Neural cell (in vitro differentiated cells): ENCODE results near the gene HBEGF. TPM values are rescaled to one million over a fixed set of nuclear protein-coding genes. Genes with fewer than 3 reads are reported as not detected.

Experiments
- H2AFZ ChIP-seq: fragments of 200-600, 300-800 bp; sonication (generic), shearing (Covaris generic); 2 replicates; pipeline ENCODE4 v1.6.0; 2014; ENCODE audit warnings: low read depth, mild to moderate bottlenecking, antibody characterized with exemption, low read length, moderate library complexity
- H3F3A ChIP-seq: fragments of 200-600 bp; shearing (Covaris generic); 2 replicates; pipeline ENCODE4 v1.6.1; 2016; ENCODE audit warnings: mild to moderate bottlenecking, moderate library complexity, mixed read lengths, antibody characterized with exemption, low read length; ENCODE audit not compliant: insufficient read depth, poor library complexity, severe bottlenecking
- H3K27ac ChIP-seq: fragments of 200-600, 300-800 bp; sonication (generic), shearing (Covaris generic); 2 replicates; pipeline ENCODE4 v1.5.1; 2014; ENCODE audit warnings: mild to moderate bottlenecking, low read length, moderate library complexity
- H3K27me3 ChIP-seq: fragments of 300-800, 200-600 bp; sonication (generic), shearing (Covaris generic); 2 replicates; pipeline ENCODE4 v1.6.0; 2014; ENCODE audit warnings: mild to moderate bottlenecking, low read depth, low read length, moderate library complexity; ENCODE audit not compliant: insufficient read depth
- H3K36me3 ChIP-seq: fragments of 300-800, 200-600 bp; sonication (generic), shearing (Covaris generic); 2 replicates; pipeline ENCODE4 v1.5.1; 2014; ENCODE audit warnings: mild to moderate bottlenecking, antibody characterized with exemption, low read length, moderate library complexity; ENCODE audit not compliant: insufficient read depth
- H3K4me2 ChIP-seq: fragments of 300-800, 200-600 bp; sonication (generic), shearing (Covaris generic); 2 replicates; pipeline ENCODE4 v1.6.0; 2014; ENCODE audit warnings: mild to moderate bottlenecking, low read length
- H3K4me3 ChIP-seq: fragments of 300-800, 200-600 bp; sonication (generic), shearing (Covaris generic); 2 replicates; pipeline ENCODE4 v1.5.1; 2014; ENCODE audit warnings: mild to moderate bottlenecking, low read length, moderate library complexity
- H3K79me2 ChIP-seq: fragments of 200-600 bp; shearing (Covaris generic); replicated peaks from 2 replicates; pipeline ENCODE4 v1.6.0; 2014; ENCODE audit warnings: mild to moderate bottlenecking, low read length, moderate library complexity; ENCODE audit not compliant: insufficient read depth
- H3K9ac ChIP-seq: fragments of 300-800, 200-600 bp; sonication (generic), shearing (Covaris generic); 2 replicates; pipeline ENCODE4 v1.6.1; 2016; ENCODE audit warnings: mild to moderate bottlenecking, low read length, mixed read lengths
- H3K9me2 ChIP-seq: fragments of 200-600 bp; shearing (Covaris generic); 2 replicates; pipeline ENCODE4 v1.6.1; 2016; ENCODE audit warnings: mild to moderate bottlenecking, low read length, mixed read lengths; ENCODE audit not compliant: insufficient read depth
- H3K9me3 ChIP-seq: fragments of 200-600, 300-800 bp; sonication (generic), shearing (Covaris generic); 2 replicates; pipeline ENCODE4 v1.6.1; 2016; ENCODE audit warnings: mild to moderate bottlenecking, mixed run types, low read length, moderate library complexity, mixed read lengths
- H4K20me1 ChIP-seq: fragments of 200-600 bp; shearing (Covaris generic); 2 replicates; pipeline ENCODE4 v1.6.1; 2016; ENCODE audit warnings: mild to moderate bottlenecking, mixed run types; ENCODE audit not compliant: insufficient read depth
- CTCF ChIP-seq: fragments of 450-650 bp; IDR thresholded peaks from 2 replicates; pipeline ENCODE4 v1.5.1; 2014; ENCODE audit warnings: antibody characterized with exemption, mild to moderate bottlenecking, moderate library complexity; ENCODE audit not compliant: poor library complexity, severe bottlenecking
- EP300 ChIP-seq: fragments of 450-650 bp; conservative IDR thresholded peaks from 2 replicates; pipeline ENCODE4 v1.6.1; 2014; ENCODE audit warnings: antibody characterized with exemption, mild to moderate bottlenecking, moderate library complexity; ENCODE audit not compliant: poor library complexity, severe bottlenecking
- EZH2 ChIP-seq: fragments of 200-600, 300-800 bp; shearing (Covaris generic), sonication (generic); IDR thresholded peaks from 2 replicates; pipeline ENCODE4 v1.6.1; 2014; ENCODE audit warnings: antibody characterized with exemption, low read length, borderline replicate concordance, mild to moderate bottlenecking; ENCODE audit not compliant: insufficient read depth, poor library complexity, severe bottlenecking
- MXI1 ChIP-seq: fragments of 450-650 bp; conservative IDR thresholded peaks from 2 replicates; pipeline ENCODE4 v1.6.1; 2014; ENCODE audit warnings: antibody characterized with exemption, mild to moderate bottlenecking; ENCODE audit not compliant: poor library complexity, severe bottlenecking
- POLR2AphosphoS5 ChIP-seq: IDR thresholded peaks from 2 replicates; pipeline ENCODE4 v1.6.1; 2012
- RAD21 ChIP-seq: fragments of 450-650 bp; conservative IDR thresholded peaks from 2 replicates; pipeline ENCODE4 v1.6.1; 2014; ENCODE audit warnings: antibody characterized with exemption, mild to moderate bottlenecking, moderate library complexity
- REST ChIP-seq: IDR thresholded peaks from 2 replicates; pipeline ENCODE4 v1.6.1; 2012; ENCODE audit warnings: borderline replicate concordance
- SMC3 ChIP-seq: fragments of 450-650 bp; conservative IDR thresholded peaks from 2 replicates; pipeline ENCODE4 v1.6.1; 2014; ENCODE audit warnings: antibody characterized with exemption, mild to moderate bottlenecking, moderate library complexity; ENCODE audit not compliant: poor library complexity
- TAF1 ChIP-seq: IDR thresholded peaks from 2 replicates; pipeline ENCODE4 v1.6.1; 2012; ENCODE audit warnings: low read depth
- polyA plus RNA-seq: library from polyadenylated mRNA; depleted of rRNA; stranded (reverse); fragments of >200 nt; gene quantifications from 2 replicates; pipeline ENCODE4 v1.2.3, GENCODE V29; 2014

The HBEGF gene
- polyA plus RNA-seq, 1 donor from 2014 or later, result 9.8 TPM

- no peak for TF ChIP-seq CTCF
- TF ChIP-seq TAF1, result no peak
- no peak for TF ChIP-seq EZH2
- Histone ChIP-seq H4K20me1 (no peaks in the 10 kb centered on the region), H3F3A (no peaks in the 10 kb centered on the region), H2AFZ (no peak overlapping the region), H3K9ac (no peak overlapping the region), H3K9me3 (no peaks in the 10 kb centered on the region), H3K9me2 (no peaks in the 10 kb centered on the region), H3K4me3 (no peak overlapping the region), H3K36me3 (no peaks in the 10 kb centered on the region), H3K79me2 (no peaks in the 10 kb centered on the region), H3K27ac (no peak overlapping the region), H3K4me2 (no peak overlapping the region), H3K27me3 (no peaks in the 10 kb centered on the region)
Measured at GRCh38 chr5:140339636-140340035, 6.8 kb downstream of the HBEGF start.

- H3K27me3 ChIP-seq, result no peaks in the 10 kb centered on the region
- no peaks in the 10 kb centered on the region for H3K9me3 ChIP-seq
- H2AFZ ChIP-seq, result no peak overlapping the region
- H3K9ac ChIP-seq, result no peak overlapping the region
- TF ChIP-seq RAD21 (no peak), EZH2 (no peak), EP300 (no peak), TAF1 (no peak), MXI1 (no peak)
- no peak overlapping the region for H3K4me2 ChIP-seq
- H3K36me3 ChIP-seq, result no peaks in the 10 kb centered on the region
- no peak overlapping the region for H3K27ac ChIP-seq
- H3K79me2 ChIP-seq, result no peaks in the 10 kb centered on the region
- H3F3A ChIP-seq, result no peaks in the 10 kb centered on the region
- H4K20me1 ChIP-seq, result no peaks in the 10 kb centered on the region
- no peaks in the 10 kb centered on the region for H3K9me2 ChIP-seq
- no peak overlapping the region for H3K4me3 ChIP-seq
Measured at GRCh38 chr5:140338908-140339307, 7.5 kb downstream of the HBEGF start.

- Histone ChIP-seq H3K9me3 (no peaks in the 10 kb centered on the region), H3K27ac (no peak overlapping the region), H3K4me2 (no peak overlapping the region), H3K9me2 (no peaks in the 10 kb centered on the region), H3K9ac (no peak overlapping the region), H3K4me3 (no peak overlapping the region), H3K79me2 (no peaks in the 10 kb centered on the region), H3K36me3 (no peaks in the 10 kb centered on the region), H4K20me1 (no peaks in the 10 kb centered on the region), H3K27me3 (no peaks in the 10 kb centered on the region), H3F3A (no peaks in the 10 kb centered on the region), H2AFZ (no peak overlapping the region)
- TF ChIP-seq EP300 (no peak), REST (no peak), POLR2AphosphoS5 (no peak), RAD21 (no peak), MXI1 (no peak), EZH2 (no peak), TAF1 (no peak), CTCF (no peak), SMC3 (no peak)
Measured at GRCh38 chr5:140338336-140338735, 8.1 kb downstream of the HBEGF start.
